ENCODE measurements around the gene GCLM.

Gene GCLM

DNA sequence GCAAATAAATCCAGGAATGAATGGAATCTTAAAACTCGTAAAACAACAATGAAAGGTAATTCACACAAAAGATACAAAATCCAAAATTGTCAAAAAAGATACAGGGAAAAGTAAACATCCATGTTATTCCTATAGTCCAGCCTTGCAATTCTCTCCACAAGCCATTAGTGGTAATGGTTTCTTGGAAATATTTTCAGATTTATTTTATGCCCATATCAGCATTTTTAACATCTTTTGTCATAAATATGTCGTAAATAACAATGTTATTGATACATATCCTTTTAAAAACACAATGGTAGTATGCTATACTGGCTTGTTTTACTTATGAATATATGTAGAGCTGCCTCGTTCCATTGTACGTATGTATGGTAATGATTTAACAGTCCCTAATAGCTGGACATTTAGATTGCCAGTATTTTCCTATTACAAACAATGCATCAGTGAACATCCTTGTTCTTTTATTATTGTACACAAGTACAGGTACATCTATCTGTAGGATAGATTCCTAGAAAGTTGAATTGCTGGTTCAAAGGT, 60.8 kb downstream of the GCLM start:
- in situ Hi-C loops (cut with MboI; ENCODE audit: low sequenced_read_pairs) = loop anchor here (25.0 kb wide), 1 partner anchor 211 kb away; no protein-coding TSS in a partner anchor

- in situ Hi-C loops (cut with MboI; ENCODE audit: low sequenced_read_pairs) = loop anchor here (25.0 kb wide), 1 partner anchor 211 kb away; no protein-coding TSS in a partner anchor
Observed at GRCh38 chr1:93847811-93848288, 61.4 kb downstream of the GCLM start.

- in situ Hi-C loops (cut with MboI; ENCODE audit: low sequenced_read_pairs) = loop anchor here (25.0 kb wide), 1 partner anchor 210 kb away; no protein-coding TSS in a partner anchor
Observed at GRCh38 chr1:93846992-93847810, 62.0 kb downstream of the GCLM start.

GRCh38 chr1:93846206-93846991, 62.8 kb downstream of the GCLM start:
- in situ Hi-C loops (cut with MboI; ENCODE audit: low sequenced_read_pairs) = loop anchor here (25.0 kb wide), 1 partner anchor 209 kb away; no protein-coding TSS in a partner anchor

- in situ Hi-C loops (cut with MboI; ENCODE audit: low sequenced_read_pairs) = loop anchor here (25.0 kb wide), 1 partner anchor 208 kb away; no protein-coding TSS in a partner anchor
Observed at GRCh38 chr1:93845538-93846205, 63.6 kb downstream of the GCLM start.

GRCh38 chr1:93844262-93845045, 64.8 kb downstream of the GCLM start:
- in situ Hi-C loops (cut with MboI; ENCODE audit: low sequenced_read_pairs) = loop anchor here (25.0 kb wide), 1 partner anchor 207 kb away; no protein-coding TSS in a partner anchor

GRCh38 chr1:93842750-93843500, 66.3 kb downstream of the GCLM start:
- in situ Hi-C loops (cut with MboI; ENCODE audit: low sequenced_read_pairs) = loop anchor here (25.0 kb wide), 1 partner anchor 206 kb away; no protein-coding TSS in a partner anchor

GRCh38 chr1:93841771-93842170, 67.5 kb downstream of the GCLM start:
- in situ Hi-C loops (cut with MboI; ENCODE audit: low sequenced_read_pairs) = loop anchor here (25.0 kb wide), 1 partner anchor 204 kb away; no protein-coding TSS in a partner anchor

DNA sequence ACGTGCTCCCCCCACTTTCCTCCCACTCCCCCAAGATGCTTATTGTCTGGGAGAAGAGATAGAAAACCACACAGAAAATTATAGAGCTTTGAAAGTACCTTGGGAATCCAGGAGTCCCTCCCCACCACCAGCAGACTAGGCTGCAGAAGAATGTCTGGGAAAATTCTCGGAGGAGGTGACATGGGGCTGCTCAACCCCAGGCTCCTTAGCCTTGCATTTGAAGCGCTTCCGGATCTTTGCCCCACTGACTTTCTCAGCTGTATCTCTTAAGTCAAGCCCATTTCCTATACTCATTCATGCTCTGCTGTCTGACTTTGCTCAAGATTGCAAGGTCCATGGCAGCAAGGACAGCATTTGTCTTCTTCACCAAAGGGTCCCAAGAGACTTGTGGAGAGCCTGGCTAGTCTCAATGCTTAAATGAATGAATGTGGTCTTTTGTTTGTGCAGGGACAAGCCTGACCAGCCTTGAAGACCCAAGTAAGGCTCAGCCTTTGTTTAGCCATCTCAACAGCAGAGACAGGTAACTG, 68.2 kb downstream of the GCLM start:
- in situ Hi-C loops (cut with MboI; ENCODE audit: low sequenced_read_pairs) = loop anchor here (25.0 kb wide), 1 partner anchor 204 kb away; no protein-coding TSS in a partner anchor

DNA sequence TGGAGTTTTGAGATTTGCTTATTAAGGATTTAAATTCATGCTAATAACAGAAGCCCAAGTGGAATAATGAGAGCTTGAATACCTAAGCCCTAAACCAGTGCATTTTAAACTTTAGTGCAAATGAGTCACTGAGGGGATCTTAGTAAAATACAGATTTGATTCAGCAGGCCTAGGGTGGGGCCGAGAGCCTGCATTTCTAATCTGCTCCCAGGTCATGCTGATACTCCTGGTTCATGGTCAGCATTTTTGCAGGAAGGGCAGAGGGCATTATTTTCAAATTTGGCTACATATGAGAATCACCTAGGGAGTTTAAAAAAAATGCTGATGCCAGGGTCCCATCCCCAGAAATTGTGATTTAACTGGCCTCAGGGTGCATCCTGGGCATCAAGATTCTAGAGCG, 69.5 kb downstream of the GCLM start:
- in situ Hi-C loops (cut with MboI; ENCODE audit: low sequenced_read_pairs) = loop anchor here (25.0 kb wide), 1 partner anchor 202 kb away; no protein-coding TSS in a partner anchor

DNA sequence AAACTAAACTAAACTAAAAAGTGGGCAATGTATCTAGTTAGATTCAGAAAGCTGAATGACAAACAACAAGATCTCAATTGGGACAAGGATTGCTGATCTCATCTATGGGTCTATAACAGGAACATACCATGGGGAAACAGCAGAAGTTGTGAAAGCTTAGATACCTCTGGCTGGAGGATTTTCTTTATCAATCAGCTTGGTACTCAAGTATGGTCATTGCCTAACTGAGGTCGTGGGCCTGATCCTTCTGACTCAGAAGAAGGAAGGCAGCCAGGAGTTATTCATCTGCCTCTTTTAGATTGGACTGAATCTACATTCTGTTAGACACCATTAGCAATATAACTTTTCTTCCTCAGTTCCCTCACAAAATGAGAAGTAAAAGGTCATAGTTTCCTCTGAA, 69.9 kb downstream of the GCLM start:
- in situ Hi-C loops (cut with MboI; ENCODE audit: low sequenced_read_pairs) = loop anchor here (25.0 kb wide), 1 partner anchor 202 kb away; no protein-coding TSS in a partner anchor

DNA sequence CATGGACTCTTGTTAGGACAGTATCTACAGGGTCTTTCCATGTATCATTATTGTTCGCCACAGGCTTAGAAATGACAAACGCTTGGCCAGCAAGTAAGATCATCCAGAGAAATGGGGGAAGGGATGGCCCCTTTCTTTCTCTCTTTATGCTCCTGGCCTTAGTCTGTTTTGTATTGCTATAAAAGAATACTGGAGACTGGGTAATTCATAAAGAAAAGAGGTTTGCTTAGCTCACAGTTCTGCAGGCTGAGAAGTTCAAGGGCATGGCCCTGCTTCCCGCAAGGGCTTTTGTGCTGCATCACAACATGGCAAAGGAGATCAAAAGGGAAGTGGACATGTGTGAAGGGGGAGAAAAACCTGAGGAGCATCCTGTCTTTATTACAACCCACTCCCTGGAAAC, 71.3 kb downstream of the GCLM start:
- in situ Hi-C loops (cut with MboI; ENCODE audit: low sequenced_read_pairs) = loop anchor here (25.0 kb wide), 1 partner anchor 201 kb away; no protein-coding TSS in a partner anchor
